ENCODE results near the gene CATSPERD.

- TF ChIP-seq IRF1 (CRISPR knock-in tag; IDR thresholded peaks at IDR 0.05) (no peak), E2F1 (CRISPR knock-in tag; IDR thresholded peaks at IDR 0.05) (no peak), MYBL2 (CRISPR knock-in tag; IDR thresholded peaks at IDR 0.05) (no peak), CTCF (IDR thresholded peaks at IDR 0.05) (no peak), ARID4B (CRISPR knock-in tag; IDR thresholded peaks at IDR 0.05; ENCODE audit: borderline replicate concordance) (no peak), PRDM15 (CRISPR knock-in tag; IDR thresholded peaks at IDR 0.05) (no peak), PREB (CRISPR knock-in tag; IDR thresholded peaks at IDR 0.05; ENCODE audit: borderline replicate concordance) (no peak), ZNF138 (CRISPR knock-in tag; conservative IDR thresholded peaks at IDR 0.05) (no peak), AFF4 (CRISPR knock-in tag; IDR thresholded peaks at IDR 0.05; ENCODE audit: borderline replicate concordance) (no peak), USF2 (CRISPR knock-in tag; IDR thresholded peaks at IDR 0.05) (no peak)
Measured at GRCh38 chr19:5809053-5809452, 88.6 kb downstream of the CATSPERD start.
